H54 (cell line): ENCODE results near the gene UTP25.
"Not testable (repeated sequence)": the region's sequence is repeated elsewhere in the genome, so short reads cannot be mapped to it uniquely, and the experiment has no call there.

Source experiments
- DNase-seq: peaks from one replicate; pipeline ENCODE4 v3.0.0; 2011; ENCODE audit warnings: low spot score, mixed read lengths; ENCODE audit not compliant: insufficient read length
- FAIRE-seq: peaks from 3 replicates; lab custom pipeline; 2011; peaks lifted over from hg19 to GRCh38; lab: Jason Lieb, UNC
- POLR2A ChIP-seq: IDR thresholded peaks from 2 replicates; pipeline ENCODE4 v1.6.1; 2011; ENCODE audit warnings: low read depth, mild to moderate bottlenecking, low read length

UTP25 gene

GRCh38 chr1:209878964-209879363 is 51.2 kb downstream of the UTP25 start:
- no peak for FAIRE-seq
- TF ChIP-seq POLR2A = no peak
- DNase-seq = no peak

- FAIRE-seq (no peak), DNase-seq (no peak)
- TF ChIP-seq POLR2A = no peak
Measured at GRCh38 chr1:209879539-209879938, 51.8 kb downstream of the UTP25 start.

- TF ChIP-seq POLR2A = no peak
- FAIRE-seq (no peak), DNase-seq (no peak)
Measured at GRCh38 chr1:209880031-209880430, 52.3 kb downstream of the UTP25 start.

GRCh38 chr1:209881619-209882018 is 53.8 kb downstream of the UTP25 start:
- no peak for FAIRE-seq
- DNase-seq = no peak
- TF ChIP-seq POLR2A = no peak

GRCh38 chr1:209882286-209882685 is 54.5 kb downstream of the UTP25 start:
- no peak for DNase-seq
- TF ChIP-seq POLR2A = no peak
- FAIRE-seq = no peak

GRCh38 chr1:209882942-209883340 is 55.2 kb downstream of the UTP25 start:
- no peak for DNase-seq
- no peak for FAIRE-seq
- no peak for TF ChIP-seq POLR2A

GRCh38 chr1:209883341-209883971 is 55.7 kb downstream of the UTP25 start:
- FAIRE-seq (no peak), DNase-seq (no peak)
- no peak for TF ChIP-seq POLR2A

- no peak for DNase-seq
- FAIRE-seq = no peak
- TF ChIP-seq POLR2A = no peak
Measured at GRCh38 chr1:209884249-209884648, 56.5 kb downstream of the UTP25 start.

GRCh38 chr1:209884665-209885117 is 56.9 kb downstream of the UTP25 start:
- DNase-seq (peak; percentile 92), FAIRE-seq (peak; percentile 85)
- no peak for TF ChIP-seq POLR2A

GRCh38 chr1:209885403-209886218 is 57.8 kb downstream of the UTP25 start:
- no peak for TF ChIP-seq POLR2A
- no peak for DNase-seq
- FAIRE-seq = no peak

- FAIRE-seq = no peak
- no peak for DNase-seq
- no peak for TF ChIP-seq POLR2A
Measured at GRCh38 chr1:209886219-209886536, 58.4 kb downstream of the UTP25 start.

GRCh38 chr1:209888291-209889076 is 60.7 kb downstream of the UTP25 start:
- FAIRE-seq, DNase-seq: not testable (repeated sequence)

- no peak for FAIRE-seq
- DNase-seq = no peak
- TF ChIP-seq POLR2A = no peak
Measured at GRCh38 chr1:209889077-209889418, 61.3 kb downstream of the UTP25 start.

GRCh38 chr1:209890641-209891330 is 63.0 kb downstream of the UTP25 start:
- TF ChIP-seq POLR2A = no peak
- FAIRE-seq = no peak
- no peak for DNase-seq
